GM10847 (cell line): Measurements from ENCODE around the gene SPATA17.

Source experiments
- POLR2A ChIP-seq: IDR thresholded peaks from 2 replicates; pipeline ENCODE4 v1.6.1; 2011; ENCODE audit not compliant: insufficient read length; ENCODE audit errors: extremely low read depth

Gene SPATA17

GRCh38 chr1:217919683-217920388, 288.7 kb downstream of the SPATA17 start:
- TF ChIP-seq POLR2A: no peak
